ENCODE data around the gene TDP1.
A peak's percentile ranks its signal among the peaks of the same experiment; 100 is the strongest.

TDP1 gene

DNA sequence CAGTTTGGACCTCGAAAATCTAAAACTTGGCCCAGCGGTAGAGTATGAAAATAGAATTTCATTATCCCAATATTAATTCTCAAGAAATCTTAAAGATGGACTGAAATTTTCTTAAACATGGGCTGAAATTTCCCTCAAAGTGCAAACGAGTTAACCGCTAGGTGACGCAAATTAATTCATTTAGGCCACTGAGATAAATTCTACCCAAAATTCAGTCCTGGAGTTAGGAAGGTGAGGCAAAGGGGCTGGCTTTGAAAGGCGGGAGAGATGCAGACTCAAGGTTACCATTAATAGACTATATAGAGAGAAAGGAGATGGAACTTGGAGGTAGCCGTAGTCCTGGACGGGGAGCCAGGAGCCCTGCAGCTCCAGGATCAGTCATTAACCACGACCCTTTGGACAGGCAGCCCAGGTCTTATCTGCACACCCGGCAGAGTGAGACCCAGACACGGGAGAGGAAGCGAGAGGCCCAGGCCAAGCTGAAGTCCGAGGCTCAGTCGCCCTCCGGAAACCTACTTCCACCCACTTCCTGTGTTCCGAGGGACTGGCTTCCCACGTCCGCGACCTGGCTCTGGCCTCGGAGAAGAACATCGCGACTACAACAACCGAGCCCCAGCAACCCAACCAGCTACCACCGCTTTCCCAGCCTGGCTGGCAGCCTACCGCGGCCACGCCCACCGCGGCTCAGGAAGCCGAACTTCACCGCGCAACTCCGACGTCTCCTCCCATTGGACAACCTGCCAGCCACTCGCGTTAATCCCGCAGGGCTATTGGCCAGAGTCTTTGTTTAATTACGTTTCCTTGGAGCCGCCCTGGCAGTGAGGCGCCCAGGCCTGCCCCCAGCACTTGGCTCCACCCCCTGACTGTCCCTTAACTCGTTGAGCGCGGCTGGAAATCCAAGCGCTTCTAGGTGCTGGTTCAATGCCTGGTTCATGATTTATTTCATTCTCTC, 1.4 kb upstream of the TDP1 start, which contains the start of gene EFCAB11:
Gene EFCAB11, minus strand, starts transcription at position 661 of the 952 bp plus-strand sequence. Its CDS starts 70 bp downstream, at position 591.
- no peaks in the 10 kb centered on the region for H3K9me3 ChIP-seq (ENCODE audit: control insufficient read depth, insufficient read depth, low read length)
- no peaks in the 10 kb centered on the region for H3K36me3 ChIP-seq (ENCODE audit: control insufficient read depth, insufficient read depth, low read length)
- H3K4me1 ChIP-seq (ENCODE audit: control insufficient read depth, insufficient read depth, low read length): no peaks in the 10 kb centered on the region
- H3K27me3 ChIP-seq (ENCODE audit: control insufficient read depth, insufficient read depth, low read length): no peaks in the 10 kb centered on the region
- peak within 1 kb of the TSS; percentile 98 for H3K4me3 ChIP-seq (ENCODE audit: low read depth, low read length)
- H3K9ac ChIP-seq (ENCODE audit: low read depth, low read length): peak within 1 kb of the TSS; percentile 77

DNA sequence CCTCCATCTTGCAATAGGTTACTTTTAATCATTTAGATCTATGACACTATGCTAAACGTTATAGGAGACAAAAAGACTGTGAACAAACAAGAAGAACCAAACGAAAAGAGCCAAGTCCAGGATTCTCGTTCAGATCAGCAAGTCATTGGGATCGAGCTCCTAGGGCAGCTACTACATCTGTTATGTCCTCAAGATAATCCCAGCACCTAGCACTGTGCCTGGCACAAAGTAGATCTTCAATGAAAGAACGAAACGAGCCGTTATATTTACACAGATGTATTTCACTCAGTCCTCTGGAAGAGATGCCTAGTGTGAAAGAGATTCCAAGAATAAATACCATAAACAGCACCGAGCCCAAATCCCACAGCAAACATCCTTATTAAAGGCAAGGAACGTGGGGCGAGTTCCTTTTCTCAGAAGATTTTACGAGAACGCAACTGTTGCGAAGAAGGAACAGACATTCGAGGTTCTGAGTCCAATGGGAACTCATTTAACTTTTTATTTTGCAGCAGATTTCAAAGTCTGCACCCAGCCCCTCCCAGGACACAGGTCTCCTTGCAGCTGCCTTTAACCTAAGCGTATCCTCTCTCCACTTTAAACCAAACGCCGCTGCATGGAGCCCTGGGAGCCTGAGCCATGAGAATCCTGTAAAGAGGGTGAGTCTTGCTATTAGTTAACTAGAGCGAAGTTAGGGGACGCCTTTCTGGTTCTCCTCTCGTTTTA, 544 bp upstream of the TDP1 start:
- Histone ChIP-seq H3K36me3 (ENCODE audit: control insufficient read depth, insufficient read depth, low read length) (no peaks in the 10 kb centered on the region), H3K9ac (ENCODE audit: low read depth, low read length) (peak overlapping the region; percentile 77), H3K9me3 (ENCODE audit: control insufficient read depth, insufficient read depth, low read length) (no peaks in the 10 kb centered on the region), H3K4me3 (ENCODE audit: low read depth, low read length) (peak overlapping the region; percentile 98), H3K27me3 (ENCODE audit: control insufficient read depth, insufficient read depth, low read length) (no peaks in the 10 kb centered on the region), H3K4me1 (ENCODE audit: control insufficient read depth, insufficient read depth, low read length) (no peaks in the 10 kb centered on the region)

DNA sequence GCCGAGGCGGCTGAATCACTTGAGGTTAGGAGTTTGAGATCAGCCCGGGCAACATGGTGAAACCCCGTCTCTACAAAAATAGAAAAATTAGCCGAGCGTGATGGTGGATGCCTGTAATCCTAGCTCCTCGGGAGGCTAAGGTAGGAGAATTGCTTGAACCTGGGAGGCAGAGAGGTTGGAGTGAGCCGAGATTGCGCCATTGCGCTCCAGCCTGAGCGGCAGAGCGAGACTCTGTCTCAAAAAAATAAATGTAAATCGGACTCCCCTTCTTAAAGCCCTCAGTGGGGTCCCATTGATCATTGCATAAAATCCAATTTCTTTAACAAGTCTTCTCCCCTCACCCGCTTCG, 908 bp downstream of the TDP1 start:
- no peaks in the 10 kb centered on the region for H3K4me1 ChIP-seq (ENCODE audit: control insufficient read depth, insufficient read depth, low read length)
- peak overlapping the region; percentile 67 for H3K9ac ChIP-seq (ENCODE audit: low read depth, low read length)
- no peaks in the 10 kb centered on the region for H3K36me3 ChIP-seq (ENCODE audit: control insufficient read depth, insufficient read depth, low read length)
- no peaks in the 10 kb centered on the region for H3K9me3 ChIP-seq (ENCODE audit: control insufficient read depth, insufficient read depth, low read length)
- H3K27me3 ChIP-seq (ENCODE audit: control insufficient read depth, insufficient read depth, low read length): no peaks in the 10 kb centered on the region
- H3K4me3 ChIP-seq (ENCODE audit: low read depth, low read length): peak overlapping the region; percentile 98

DNA sequence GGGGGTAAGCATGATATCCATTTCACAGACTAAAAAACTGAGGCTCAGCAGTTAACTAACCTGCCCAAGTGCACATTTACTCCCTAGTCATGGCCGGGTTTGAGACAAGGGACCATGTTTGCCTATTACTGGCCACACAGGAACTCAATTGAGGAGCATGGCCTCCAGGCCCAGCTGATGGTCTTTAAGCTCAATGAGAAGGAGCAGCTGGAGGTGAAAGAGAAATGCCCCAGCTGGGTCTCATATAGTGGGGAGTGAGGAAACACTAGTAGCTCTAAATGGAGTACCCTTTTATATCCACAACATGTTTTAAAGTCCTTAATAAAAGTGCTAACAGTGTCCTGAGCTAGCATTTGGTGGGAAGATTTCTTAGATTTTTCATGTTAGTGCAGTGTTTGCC, 1.6 kb downstream of the TDP1 start:
- Histone ChIP-seq H3K36me3 (ENCODE audit: control insufficient read depth, insufficient read depth, low read length) (no peaks in the 10 kb centered on the region), H3K4me3 (ENCODE audit: low read depth, low read length) (no peak overlapping the region), H3K9me3 (ENCODE audit: control insufficient read depth, insufficient read depth, low read length) (no peaks in the 10 kb centered on the region), H3K4me1 (ENCODE audit: control insufficient read depth, insufficient read depth, low read length) (no peaks in the 10 kb centered on the region), H3K27me3 (ENCODE audit: control insufficient read depth, insufficient read depth, low read length) (no peaks in the 10 kb centered on the region), H3K9ac (ENCODE audit: low read depth, low read length) (no peak overlapping the region)

DNA sequence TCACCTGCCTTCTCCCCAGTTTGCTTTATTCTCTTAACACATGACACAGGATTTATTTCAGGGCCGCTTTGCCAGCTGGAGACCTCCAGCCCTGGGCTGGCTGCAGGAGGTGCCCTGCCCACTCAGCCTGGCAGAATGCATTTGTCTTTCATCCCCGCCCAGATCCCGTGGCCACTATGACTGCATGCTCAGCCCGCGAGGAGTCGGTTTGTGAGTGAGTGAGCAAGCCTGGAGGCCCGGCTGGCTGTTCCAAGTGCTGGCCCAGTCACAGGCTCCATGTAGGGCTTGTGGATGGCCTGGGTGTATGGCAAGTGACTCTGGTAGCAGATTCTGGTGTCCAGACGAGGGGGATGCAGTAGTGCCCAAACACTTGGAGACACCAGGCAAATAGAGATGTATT, 2.1 kb downstream of the TDP1 start:
- H3K9me3 ChIP-seq (ENCODE audit: control insufficient read depth, insufficient read depth, low read length): no peaks in the 10 kb centered on the region
- H3K27me3 ChIP-seq (ENCODE audit: control insufficient read depth, insufficient read depth, low read length): no peaks in the 10 kb centered on the region
- no peak overlapping the region for H3K9ac ChIP-seq (ENCODE audit: low read depth, low read length)
- H3K36me3 ChIP-seq (ENCODE audit: control insufficient read depth, insufficient read depth, low read length): no peaks in the 10 kb centered on the region
- H3K4me3 ChIP-seq (ENCODE audit: low read depth, low read length): no peak overlapping the region
- no peaks in the 10 kb centered on the region for H3K4me1 ChIP-seq (ENCODE audit: control insufficient read depth, insufficient read depth, low read length)

DNA sequence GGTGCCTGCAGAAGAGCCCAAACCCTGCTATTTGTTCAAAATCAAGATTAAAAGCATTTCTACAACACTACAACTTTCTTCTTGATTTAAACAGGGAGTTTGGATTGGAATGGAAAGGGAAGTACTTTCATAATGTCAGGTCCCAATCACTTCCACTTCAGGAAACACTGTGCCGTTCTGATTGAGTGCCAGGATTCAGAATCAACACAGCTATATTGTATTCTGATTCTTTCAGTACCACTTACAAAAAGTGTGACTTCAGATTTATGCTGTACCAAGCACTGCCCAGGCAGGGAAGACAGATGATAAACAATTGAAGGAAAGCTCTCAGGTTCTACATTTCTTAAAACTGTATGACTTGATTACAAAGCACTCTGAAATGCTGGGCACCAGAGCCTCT, 3.2 kb downstream of the TDP1 start:
- H3K9me3 ChIP-seq (ENCODE audit: control insufficient read depth, insufficient read depth, low read length): no peaks in the 10 kb centered on the region
- H3K27me3 ChIP-seq (ENCODE audit: control insufficient read depth, insufficient read depth, low read length): no peaks in the 10 kb centered on the region
- peaks cover 3% of the 10 kb centered on the region for H3K36me3 ChIP-seq (ENCODE audit: control insufficient read depth, insufficient read depth, low read length)
- no peak overlapping the region for H3K9ac ChIP-seq (ENCODE audit: low read depth, low read length)
- H3K4me1 ChIP-seq (ENCODE audit: control insufficient read depth, insufficient read depth, low read length): no peaks in the 10 kb centered on the region
- H3K4me3 ChIP-seq (ENCODE audit: low read depth, low read length): no peak overlapping the region

DNA sequence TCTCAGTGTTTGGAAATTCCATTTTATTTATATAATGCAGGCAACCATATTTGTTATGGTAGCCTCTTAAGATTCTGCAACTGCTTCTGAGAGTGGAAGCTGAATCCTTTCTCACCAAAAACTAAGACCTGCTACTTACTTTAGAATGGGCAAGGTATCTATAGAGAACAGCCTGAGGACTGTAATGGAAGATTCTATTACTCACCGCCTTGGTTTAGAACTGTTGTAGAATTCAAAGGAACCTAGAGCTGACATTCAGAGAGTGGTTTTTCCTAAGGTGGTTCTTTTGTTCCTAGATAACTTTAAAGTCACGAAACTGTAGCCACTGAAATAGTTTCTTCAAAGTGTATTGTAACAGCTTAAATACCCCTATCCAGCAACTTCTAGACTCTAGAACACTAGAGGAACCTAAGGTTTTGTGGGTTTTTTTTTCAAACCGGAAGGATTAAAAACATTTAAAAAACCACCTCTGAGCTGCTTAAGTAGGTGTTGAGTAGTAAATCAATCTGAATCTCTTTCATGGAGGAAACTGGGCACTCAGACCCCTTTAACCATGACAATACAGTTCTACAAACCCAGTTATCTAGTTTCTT, 4.2 kb downstream of the TDP1 start:
- Histone ChIP-seq H3K4me1 (ENCODE audit: control insufficient read depth, insufficient read depth, low read length) (no peaks in the 10 kb centered on the region), H3K9ac (ENCODE audit: low read depth, low read length) (no peak overlapping the region), H3K36me3 (ENCODE audit: control insufficient read depth, insufficient read depth, low read length) (peaks cover 3% of the 10 kb centered on the region), H3K9me3 (ENCODE audit: control insufficient read depth, insufficient read depth, low read length) (no peaks in the 10 kb centered on the region), H3K27me3 (ENCODE audit: control insufficient read depth, insufficient read depth, low read length) (no peaks in the 10 kb centered on the region), H3K4me3 (ENCODE audit: low read depth, low read length) (no peak overlapping the region)

DNA sequence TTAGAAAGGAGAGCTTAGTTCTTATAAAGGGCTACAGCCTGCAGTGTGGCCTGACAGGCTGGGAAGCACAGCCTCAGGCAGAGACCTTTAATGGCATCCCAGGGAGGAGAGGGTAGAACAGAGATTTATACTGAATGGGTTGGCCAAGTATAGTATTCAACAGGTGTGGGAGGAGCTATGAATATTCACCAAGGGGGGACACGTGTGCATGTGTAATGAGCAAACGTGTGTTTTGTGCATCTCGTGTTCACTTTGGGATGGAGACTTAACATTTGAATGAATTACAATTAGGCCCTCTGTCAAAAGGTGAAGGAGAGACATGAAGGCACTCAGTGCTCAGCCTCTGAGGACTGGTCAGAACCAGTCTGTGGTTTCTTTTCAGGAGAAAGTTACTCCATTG, 5.2 kb downstream of the TDP1 start:
- H3K36me3 ChIP-seq (ENCODE audit: control insufficient read depth, insufficient read depth, low read length): peaks cover 4% of the 10 kb centered on the region

DNA sequence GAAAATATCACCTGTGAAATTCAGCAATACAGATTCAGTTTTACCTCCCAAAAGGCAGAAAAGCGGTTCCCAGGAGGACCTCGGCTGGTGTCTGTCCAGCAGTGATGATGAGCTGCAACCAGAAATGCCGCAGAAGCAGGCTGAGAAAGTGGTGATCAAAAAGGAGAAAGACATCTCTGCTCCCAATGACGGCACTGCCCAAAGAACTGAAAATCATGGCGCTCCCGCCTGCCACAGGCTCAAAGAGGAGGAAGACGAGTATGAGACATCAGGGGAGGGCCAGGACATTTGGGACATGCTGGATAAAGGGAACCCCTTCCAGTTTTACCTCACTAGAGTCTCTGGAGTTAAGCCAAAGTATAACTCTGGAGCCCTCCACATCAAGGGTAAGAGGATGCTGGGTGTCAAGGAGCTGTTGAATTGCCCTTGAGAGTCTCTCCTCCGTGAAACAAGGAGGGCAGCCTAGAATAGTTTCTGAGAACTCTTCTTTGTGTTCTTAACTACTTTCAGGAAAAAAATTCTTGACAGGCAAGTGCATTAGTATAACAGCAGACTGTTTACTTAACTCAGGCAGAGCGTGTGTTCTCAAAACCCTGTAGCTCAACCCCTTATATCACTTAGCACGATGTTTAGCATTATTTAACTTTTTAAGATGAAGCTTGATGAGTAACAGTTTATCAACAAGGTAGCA, 7.7 kb downstream of the TDP1 start:
- Histone ChIP-seq H3K4me1 (ENCODE audit: control insufficient read depth, insufficient read depth, low read length) (no peaks in the 10 kb centered on the region), H3K36me3 (ENCODE audit: control insufficient read depth, insufficient read depth, low read length) (peaks cover 23% of the 10 kb centered on the region), H3K9ac (ENCODE audit: low read depth, low read length) (no peak overlapping the region), H3K4me3 (ENCODE audit: low read depth, low read length) (no peak overlapping the region), H3K9me3 (ENCODE audit: control insufficient read depth, insufficient read depth, low read length) (no peaks in the 10 kb centered on the region), H3K27me3 (ENCODE audit: control insufficient read depth, insufficient read depth, low read length) (no peaks in the 10 kb centered on the region)

More for the DNA sequence above, 5.2 kb downstream of the TDP1 start:
- no peaks in the 10 kb centered on the region for H3K9me3 ChIP-seq (ENCODE audit: control insufficient read depth, insufficient read depth, low read length)
- H3K4me3 ChIP-seq (ENCODE audit: low read depth, low read length): no peak overlapping the region
- no peaks in the 10 kb centered on the region for H3K27me3 ChIP-seq (ENCODE audit: control insufficient read depth, insufficient read depth, low read length)
- no peaks in the 10 kb centered on the region for H3K4me1 ChIP-seq (ENCODE audit: control insufficient read depth, insufficient read depth, low read length)
- H3K9ac ChIP-seq (ENCODE audit: low read depth, low read length): no peak overlapping the region

DNA sequence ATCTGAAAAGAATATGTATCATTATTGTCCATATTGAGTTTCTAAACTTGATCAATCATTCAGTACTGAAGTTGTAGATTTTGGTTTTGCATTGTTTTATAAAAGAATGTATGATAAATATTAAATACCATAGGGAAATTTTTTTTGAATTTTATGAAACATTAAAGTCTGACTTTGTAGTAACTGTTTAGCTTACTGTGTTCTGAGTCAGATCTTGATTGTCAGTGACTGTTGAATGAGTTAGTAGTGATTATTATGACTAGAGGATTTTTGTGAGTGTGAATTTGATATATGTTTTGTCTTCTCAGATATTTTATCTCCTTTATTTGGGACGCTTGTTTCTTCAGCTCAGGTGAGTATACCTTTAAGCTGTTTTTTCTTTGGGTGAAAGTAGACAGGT, 10.1 kb downstream of the TDP1 start:
- Histone ChIP-seq H3K4me3 (ENCODE audit: low read depth, low read length) (no peak overlapping the region), H3K9ac (ENCODE audit: low read depth, low read length) (no peak overlapping the region), H3K27me3 (ENCODE audit: control insufficient read depth, insufficient read depth, low read length) (no peaks in the 10 kb centered on the region), H3K36me3 (ENCODE audit: control insufficient read depth, insufficient read depth, low read length) (peaks cover 23% of the 10 kb centered on the region), H3K4me1 (ENCODE audit: control insufficient read depth, insufficient read depth, low read length) (no peaks in the 10 kb centered on the region), H3K9me3 (ENCODE audit: control insufficient read depth, insufficient read depth, low read length) (no peaks in the 10 kb centered on the region)

DNA sequence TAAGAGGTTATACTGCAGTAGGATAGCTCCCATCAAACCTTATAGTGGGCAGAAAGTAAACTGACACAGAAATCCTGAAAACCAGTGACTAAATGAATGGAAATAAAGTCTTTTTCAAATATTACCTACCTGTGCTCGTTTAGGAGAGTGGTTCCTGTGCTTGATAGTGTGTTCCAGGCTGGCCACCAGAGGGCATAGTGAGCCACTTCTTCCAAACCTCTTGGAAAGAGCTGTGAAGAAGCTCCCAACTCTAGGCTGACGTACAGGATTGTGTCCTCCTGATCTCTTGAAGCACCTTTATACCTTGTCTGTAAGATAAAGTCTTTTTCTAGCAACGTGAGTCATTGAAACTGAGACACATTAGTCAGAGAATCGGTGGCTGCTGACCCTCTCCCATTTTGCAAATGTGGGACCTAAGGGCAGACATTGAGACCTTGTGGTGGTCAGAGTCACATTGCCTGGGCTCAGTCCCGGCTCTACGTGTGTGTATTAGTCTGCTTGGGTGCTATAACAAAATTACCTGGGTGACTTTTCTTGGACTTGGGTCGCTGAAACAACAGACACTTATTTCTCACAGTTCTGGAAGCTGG, 17.6 kb downstream of the TDP1 start:
- H3K36me3 ChIP-seq (ENCODE audit: control insufficient read depth, insufficient read depth, low read length): peaks cover 14% of the 10 kb centered on the region

More for the DNA sequence above, 17.6 kb downstream of the TDP1 start:
- Histone ChIP-seq H3K4me3 (ENCODE audit: low read depth, low read length) (no peak overlapping the region), H3K9me3 (ENCODE audit: control insufficient read depth, insufficient read depth, low read length) (no peaks in the 10 kb centered on the region), H3K4me1 (ENCODE audit: control insufficient read depth, insufficient read depth, low read length) (no peaks in the 10 kb centered on the region), H3K27me3 (ENCODE audit: control insufficient read depth, insufficient read depth, low read length) (no peaks in the 10 kb centered on the region), H3K9ac (ENCODE audit: low read depth, low read length) (no peak overlapping the region)

Measured in iPS-15b (cell line).